Osteoblast (primary cell): Measurements from ENCODE around the gene PPARD. TPM values are rescaled to one million over a fixed set of nuclear protein-coding genes. Genes with fewer than 3 reads are reported as not detected.

Experiments used
- DNase-seq: peaks from one replicate; pipeline ENCODE4 v3.0.0; 2011; ENCODE audit warnings: low spot score, mixed read lengths; ENCODE audit not compliant: insufficient read length; ENCODE audit errors: missing footprints
- H2AFZ ChIP-seq: 2 replicates; pipeline ENCODE4 v1.6.0; 2011; ENCODE audit warnings: mild to moderate bottlenecking, low read length
- H3K27ac ChIP-seq: 2 replicates; pipeline ENCODE4 v1.5.1; 2011; ENCODE audit warnings: mild to moderate bottlenecking, low read depth, low read length, moderate library complexity
- H3K27me3 ChIP-seq: 2 replicates; pipeline ENCODE4 v1.6.0; 2012; ENCODE audit warnings: mild to moderate bottlenecking, control low read depth, inconsistent platforms, low read length, moderate library complexity; ENCODE audit not compliant: insufficient read depth
- H3K36me3 ChIP-seq: 2 replicates; pipeline ENCODE4 v1.5.1; 2011; ENCODE audit warnings: mild to moderate bottlenecking, low read length, control low read depth, moderate library complexity; ENCODE audit not compliant: insufficient read depth
- H3K4me1 ChIP-seq: 2 replicates; pipeline ENCODE4 v1.5.1; 2011; ENCODE audit warnings: mild to moderate bottlenecking, low read length, control low read depth, moderate library complexity; ENCODE audit not compliant: insufficient read depth
- H3K4me2 ChIP-seq: 2 replicates; pipeline ENCODE4 v1.6.0; 2011; ENCODE audit warnings: mild to moderate bottlenecking, low read length; ENCODE audit not compliant: insufficient read depth
- H3K4me3 ChIP-seq: fragments of 200-600 bp; sonication (generic); 3 replicates; pipeline ENCODE4 v1.5.1; 2012; ENCODE audit warnings: mild to moderate bottlenecking, low read length, inconsistent platforms; ENCODE audit not compliant: insufficient read depth
- H3K79me2 ChIP-seq: 2 replicates; pipeline ENCODE4 v1.6.0; 2012; ENCODE audit warnings: mild to moderate bottlenecking, low read length, control low read depth, inconsistent platforms; ENCODE audit not compliant: insufficient read depth
- H3K9me3 ChIP-seq: 2 replicates; pipeline ENCODE4 v1.5.1; 2011; ENCODE audit warnings: low read depth, low read length, control low read depth
- H4K20me1 ChIP-seq: 2 replicates; pipeline ENCODE4 v1.6.0; 2012; ENCODE audit warnings: mild to moderate bottlenecking, low read length, control low read depth; ENCODE audit not compliant: insufficient read depth
- CTCF ChIP-seq: IDR thresholded peaks from 2 replicates; pipeline ENCODE4 v1.5.1; 2011; ENCODE audit warnings: mild to moderate bottlenecking, low read depth, low read length, moderate library complexity; ENCODE audit errors: extremely low read depth
- total RNA-seq: library from RNA; depleted of rRNA; stranded (reverse); fragments of >200 nt; gene quantifications from 2 replicates; pipeline ENCODE4 v1.2.3, GENCODE V29; 2012

The PPARD gene
- total RNA-seq, 1 donor = 12.3 TPM

- peak overlapping the region; percentile 70 for H3K27ac ChIP-seq
- peaks cover 6% of the 10 kb centered on the region for H3K79me2 ChIP-seq
- peaks cover 40% of the 10 kb centered on the region for H3K4me1 ChIP-seq
- no peak for TF ChIP-seq CTCF
- peaks cover 48% of the 10 kb centered on the region for H3K36me3 ChIP-seq
- H3K4me2 ChIP-seq = no peak overlapping the region
- H4K20me1 ChIP-seq = no peaks in the 10 kb centered on the region
- H3K9me3 ChIP-seq = peaks cover 4% of the 10 kb centered on the region
- H3K4me3 ChIP-seq = no peak overlapping the region
- no peak overlapping the region for H2AFZ ChIP-seq
- peak; percentile 98 for DNase-seq
- no peaks in the 10 kb centered on the region for H3K27me3 ChIP-seq
Observed at GRCh38 chr6:35425284-35425683, 82.9 kb downstream of the PPARD start.

GRCh38 chr6:35426074-35426473, 83.7 kb downstream of the PPARD start:
- Histone ChIP-seq H4K20me1 (no peaks in the 10 kb centered on the region), H3K27ac (peak overlapping the region; percentile 70), H3K79me2 (peaks cover 4% of the 10 kb centered on the region), H3K4me1 (peaks cover 40% of the 10 kb centered on the region), H3K9me3 (peaks cover 4% of the 10 kb centered on the region), H3K4me2 (no peak overlapping the region), H3K27me3 (no peaks in the 10 kb centered on the region), H2AFZ (no peak overlapping the region), H3K4me3 (no peak overlapping the region), H3K36me3 (peaks cover 43% of the 10 kb centered on the region)
- no peak for DNase-seq
- TF ChIP-seq CTCF = no peak

- no peaks in the 10 kb centered on the region for H3K27me3 ChIP-seq
- peaks cover 4% of the 10 kb centered on the region for H3K9me3 ChIP-seq
- no peak overlapping the region for H2AFZ ChIP-seq
- no peak for TF ChIP-seq CTCF
- peaks cover 33% of the 10 kb centered on the region for H3K36me3 ChIP-seq
- no peak for DNase-seq
- H3K4me2 ChIP-seq = peak overlapping the region; percentile 37
- H3K79me2 ChIP-seq = peaks cover 4% of the 10 kb centered on the region
- peak overlapping the region; percentile 52 for H3K27ac ChIP-seq
- H3K4me1 ChIP-seq = peaks cover 40% of the 10 kb centered on the region
- no peaks in the 10 kb centered on the region for H4K20me1 ChIP-seq
- no peak overlapping the region for H3K4me3 ChIP-seq
Observed at GRCh38 chr6:35427435-35427834, 85.1 kb downstream of the PPARD start.

GRCh38 chr6:35427851-35428321, 85.5 kb downstream of the PPARD start:
- Histone ChIP-seq H4K20me1 (no peaks in the 10 kb centered on the region), H3K27ac (peak overlapping the region; percentile 52), H3K79me2 (peaks cover 4% of the 10 kb centered on the region), H3K4me2 (peak overlapping the region; percentile 37), H2AFZ (no peak overlapping the region), H3K4me3 (peak overlapping the region; percentile 28), H3K36me3 (peaks cover 31% of the 10 kb centered on the region), H3K9me3 (peaks cover 4% of the 10 kb centered on the region), H3K27me3 (no peaks in the 10 kb centered on the region), H3K4me1 (peaks cover 40% of the 10 kb centered on the region)
- no peak for TF ChIP-seq CTCF
- DNase-seq = peak; percentile 96
